ENCODE measurements around the gene MYOCD.
"Not testable (repeated sequence)": the region's sequence is repeated elsewhere in the genome, so short reads cannot be mapped to it uniquely, and the experiment has no call there.

The MYOCD gene

GRCh38 chr17:12665263-12666210 is at the start of gene MYOCD:
TSS of gene MYOCD (plus strand) at chr17:12665890. CDS start at chr17:12666189, 299 bp downstream.
- DNase-seq, result no peak

- DNase-seq, result no peak
Observed at GRCh38 chr17:12616161-12616560, 49.5 kb upstream of the MYOCD start.

GRCh38 chr17:12618557-12618956 is 47.1 kb upstream of the MYOCD start:
- no peak for DNase-seq

GRCh38 chr17:12619459-12620199 is 46.1 kb upstream of the MYOCD start:
- no peak for DNase-seq

- DNase-seq, result no peak
Observed at GRCh38 chr17:12620200-12620720, 45.4 kb upstream of the MYOCD start.

GRCh38 chr17:12622726-12623125 is 43.0 kb upstream of the MYOCD start:
- DNase-seq, result no peak

GRCh38 chr17:12623220-12623848 is 42.4 kb upstream of the MYOCD start:
- DNase-seq, result no peak

- no peak for DNase-seq
Observed at GRCh38 chr17:12624211-12624610, 41.5 kb upstream of the MYOCD start.

- no peak for DNase-seq
Observed at GRCh38 chr17:12625092-12625491, 40.6 kb upstream of the MYOCD start.

GRCh38 chr17:12627177-12627629 is 38.5 kb upstream of the MYOCD start:
- DNase-seq, result no peak

GRCh38 chr17:12627781-12628451 is 37.8 kb upstream of the MYOCD start:
- no peak for DNase-seq

- no peak for DNase-seq
Observed at GRCh38 chr17:12631076-12631475, 34.6 kb upstream of the MYOCD start.

- no peak for DNase-seq
Observed at GRCh38 chr17:12632785-12633184, 32.9 kb upstream of the MYOCD start.

GRCh38 chr17:12634789-12635414 is 30.8 kb upstream of the MYOCD start:
- DNase-seq, result no peak

- not testable (repeated sequence) for DNase-seq
Observed at GRCh38 chr17:12635996-12636395, 29.7 kb upstream of the MYOCD start.

- DNase-seq, result no peak
Observed at GRCh38 chr17:12637015-12637414, 28.7 kb upstream of the MYOCD start.

- DNase-seq, result no peak
Observed at GRCh38 chr17:12637745-12638651, 27.7 kb upstream of the MYOCD start.

GRCh38 chr17:12640364-12640763 is 25.3 kb upstream of the MYOCD start:
- no peak for DNase-seq

GRCh38 chr17:12641084-12641483 is 24.6 kb upstream of the MYOCD start:
- no peak for DNase-seq

- DNase-seq, result no peak
Observed at GRCh38 chr17:12642034-12642433, 23.7 kb upstream of the MYOCD start.

- DNase-seq, result no peak
Observed at GRCh38 chr17:12643822-12644221, 21.9 kb upstream of the MYOCD start.

Measured in CD4-positive, alpha-beta T cell treated with Interleukin-15 for 1 hour (primary cell).